Small intestine (tissue), 7 donors: ENCODE measurements around the gene AMBRA1. TPM values are rescaled to one million over a fixed set of nuclear protein-coding genes. Genes with fewer than 3 reads are reported as not detected.

ENCODE experiments used
- DNase-seq, 2 donors: peaks; one replicate each; pipeline versions ENCODE4 v3.0.0 to v3.0.0-alpha.2; 2013
- FAIRE-seq: peaks from 2 replicates; lab custom pipeline; 2012; peaks lifted over from hg19 to GRCh38; lab: Jason Lieb, UNC
- H3K27ac ChIP-seq, 3 donors: one replicate each; pipeline ENCODE4 v1.5.1; 2013; ENCODE audit warnings: low read length in 2 of 3, mild to moderate bottlenecking in 2 of 3, control low read depth in 1 of 3, inconsistent platforms in 1 of 3, low read depth in 1 of 3, moderate library complexity in 1 of 3
- H3K27me3 ChIP-seq, 3 donors: one replicate each; pipeline ENCODE4 v1.6.1; 2013; ENCODE audit warnings: low read length in 3 of 3, inconsistent platforms in 1 of 3; ENCODE audit not compliant: control insufficient read depth in 3 of 3, insufficient read depth in 3 of 3
- H3K36me3 ChIP-seq, 3 donors: one replicate each; pipeline ENCODE4 v1.6.1; 2013; ENCODE audit warnings: low read length in 3 of 3, inconsistent platforms in 1 of 3, low read depth in 1 of 3, mild to moderate bottlenecking in 1 of 3, moderate library complexity in 1 of 3; ENCODE audit not compliant: control insufficient read depth in 3 of 3, insufficient read depth in 2 of 3
- H3K4me1 ChIP-seq, 3 donors: one replicate each; pipeline ENCODE4 v1.6.1; 2013; ENCODE audit warnings: low read length in 2 of 3, inconsistent platforms in 1 of 3, low read depth in 1 of 3, mild to moderate bottlenecking in 1 of 3, moderate library complexity in 1 of 3; ENCODE audit not compliant: control insufficient read depth in 3 of 3, insufficient read depth in 2 of 3
- H3K4me3 ChIP-seq, 3 donors: one replicate each; pipeline ENCODE4 v1.5.1; 2013; ENCODE audit warnings: low read length in 3 of 3, control low read depth in 1 of 3, inconsistent platforms in 1 of 3, low read depth in 1 of 3, mild to moderate bottlenecking in 1 of 3, moderate library complexity in 1 of 3
- H3K9me3 ChIP-seq, 2 donors: one replicate each; pipeline ENCODE4 v1.6.1; 2013; ENCODE audit warnings: low read depth in 1 of 2, low read length in 1 of 2; ENCODE audit not compliant: control insufficient read depth in 2 of 2, insufficient read depth in 1 of 2
- WGBS, 3 donors: extraction: QIAGEN DNeasy Blood & Tissue Kit; methylation state at CpG; one replicate each; pipeline ENCODE4 v1.1.7; 2013; 5-methylcytosine and 5-hydroxymethylcytosine counted together
- polyA plus RNA-seq, 4 donors: library from polyadenylated mRNA; stranded (reverse) in 3 of 4; unstranded in 1 of 4; fragments of 200-250 nt in 3 of 4; fragments of 120-200 nt in 1 of 4; gene quantifications; one replicate each; pipeline versions ENCODE4 v1.2.1 to v1.2.3, GENCODE V29; 2013
- donor health status: healthy with polysubstance abuse.
- donor health status: control.
- donor health status: control.
- donor health status: Bipolar disorder and iron deficiency.
- donor health status: healthy.

AMBRA1 gene
- polyA plus RNA-seq, 4 donors, result 7.8 to 22.2 (median 12.6) TPM

DNA sequence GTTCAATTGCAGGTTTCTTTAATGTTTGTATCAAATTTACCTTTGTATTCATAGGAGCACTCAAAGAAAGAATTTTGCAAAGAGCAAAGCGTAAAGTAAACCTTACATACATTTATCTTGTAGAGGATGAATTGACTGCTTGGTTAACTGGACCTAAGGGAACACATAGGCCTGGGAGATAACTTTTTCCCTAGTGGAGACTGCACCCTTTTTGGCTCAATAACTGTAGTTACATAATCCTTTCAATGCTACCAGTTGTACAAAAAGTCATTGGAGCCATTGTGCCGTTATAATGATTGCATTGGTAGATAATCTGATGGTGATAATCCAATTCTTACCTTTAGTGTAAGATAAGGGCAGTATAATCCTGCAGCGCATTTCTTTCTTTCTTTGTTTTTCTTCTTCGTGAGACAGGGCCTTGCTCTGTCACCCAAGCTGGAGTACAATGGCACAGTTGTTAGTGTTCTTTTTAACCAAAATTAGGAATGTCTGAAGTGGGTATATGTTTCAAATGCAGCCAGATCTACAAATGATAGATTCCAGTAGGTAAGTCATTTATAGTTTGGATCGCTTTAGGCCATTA is 41.8 kb upstream of the AMBRA1 start:
- 78 to 88% (median 84%) methylated on average over 5 of the region's 5 CpGs for WGBS, 3 donors
- Histone ChIP-seq H3K4me3 (no peak overlapping the region), H3K27ac (no peak overlapping the region), H3K27me3 (no peaks in the 10 kb centered on the region), H3K36me3 (peaks cover 1 to 33% (median 5%) of the 10 kb centered on the region in 3 donors), H3K9me3 (no peaks in the 10 kb centered on the region), H3K4me1 (peaks cover 0 to 16% (median 3%) of the 10 kb centered on the region in 3 donors)
- FAIRE-seq (no peak), DNase-seq (no peak)

DNA sequence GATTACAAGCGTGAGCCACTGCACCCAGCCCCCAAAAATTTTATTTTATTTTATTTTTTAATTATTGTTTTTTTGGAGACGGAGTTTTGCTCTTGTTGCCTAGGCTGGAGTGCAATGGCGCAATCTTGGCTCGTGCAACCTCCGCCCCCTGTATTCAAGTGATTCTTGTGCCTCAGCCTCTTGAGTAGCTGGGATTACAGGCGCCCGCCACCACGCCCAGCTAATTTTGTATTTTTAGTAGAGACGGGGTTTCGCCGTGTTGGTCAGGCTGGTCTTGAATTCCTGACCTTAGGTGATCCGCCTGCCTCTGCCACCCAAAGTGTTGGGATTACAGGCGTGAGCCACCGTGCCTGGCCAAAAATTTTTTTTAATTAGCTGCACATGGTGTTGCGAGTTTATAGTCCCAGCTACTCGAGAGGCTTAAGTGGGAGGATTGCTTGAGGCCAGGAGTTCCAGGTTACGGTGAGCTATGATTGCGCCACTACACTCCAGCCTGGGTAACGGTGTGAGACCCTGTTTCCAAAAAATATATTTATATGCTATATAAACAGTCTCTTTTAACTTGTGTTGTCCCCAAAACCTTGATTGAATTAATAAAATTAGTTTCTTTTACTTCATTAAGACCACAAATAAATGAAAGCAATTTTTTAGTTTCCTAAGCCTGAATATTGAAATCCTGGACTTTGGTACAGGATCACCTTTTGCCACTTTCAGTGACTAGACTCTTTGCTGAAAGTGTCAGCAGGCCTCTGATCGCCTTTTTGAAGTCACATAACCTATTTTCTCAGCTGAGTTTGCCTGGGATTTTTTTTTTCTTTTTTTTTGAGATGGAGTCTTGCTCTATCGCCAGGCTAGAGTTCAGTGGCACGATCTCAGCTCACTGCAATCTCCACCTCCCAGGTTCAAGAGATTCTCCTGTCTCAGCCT is 39.7 kb upstream of the AMBRA1 start:
- Histone ChIP-seq H3K27ac (peak overlapping the region in 1 of 3 donors; percentile 25), H3K9me3 (no peaks in the 10 kb centered on the region), H3K4me3 (no peak overlapping the region), H3K27me3 (no peaks in the 10 kb centered on the region), H3K36me3 (peaks cover 1 to 43% (median 5%) of the 10 kb centered on the region in 3 donors), H3K4me1 (peaks cover 0 to 2% (median 0%) of the 10 kb centered on the region in 3 donors)
- DNase-seq (peak in 1 of 2 donors; percentile 35), FAIRE-seq (no peak)
- WGBS, 3 donors, result 94 to 95% (median 94%) methylated on average over 22 of the region's 22 CpGs

DNA sequence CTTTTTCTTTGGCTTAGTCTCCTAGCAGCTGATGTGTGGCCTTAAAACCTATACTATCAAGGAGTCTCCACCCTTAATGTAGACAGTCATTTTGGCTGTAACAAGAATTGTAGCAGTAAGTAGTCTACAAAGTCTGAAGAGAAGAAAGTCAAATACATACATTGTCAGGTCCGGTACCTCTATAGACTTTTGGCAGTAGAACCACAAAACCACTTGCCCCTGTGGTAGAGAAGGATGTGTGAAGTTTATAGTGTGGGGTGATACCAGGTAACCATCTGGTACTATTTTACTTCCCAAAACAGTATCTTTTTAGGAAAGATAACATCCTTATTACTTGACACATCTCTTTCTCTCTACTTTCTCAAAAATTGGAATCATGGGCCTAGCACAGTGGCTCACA is 38.7 kb upstream of the AMBRA1 start:
- no peak for FAIRE-seq
- Histone ChIP-seq H3K9me3 (no peaks in the 10 kb centered on the region), H3K36me3 (peaks cover 1 to 46% (median 5%) of the 10 kb centered on the region in 3 donors), H3K4me1 (peaks cover 0 to 2% (median 0%) of the 10 kb centered on the region in 3 donors), H3K4me3 (no peak overlapping the region), H3K27ac (no peak overlapping the region), H3K27me3 (no peaks in the 10 kb centered on the region)
- DNase-seq, result no peak
- WGBS, 3 donors, result 87 to 96% (median 88%) methylated on average over 1 of the region's 1 CpG

DNA sequence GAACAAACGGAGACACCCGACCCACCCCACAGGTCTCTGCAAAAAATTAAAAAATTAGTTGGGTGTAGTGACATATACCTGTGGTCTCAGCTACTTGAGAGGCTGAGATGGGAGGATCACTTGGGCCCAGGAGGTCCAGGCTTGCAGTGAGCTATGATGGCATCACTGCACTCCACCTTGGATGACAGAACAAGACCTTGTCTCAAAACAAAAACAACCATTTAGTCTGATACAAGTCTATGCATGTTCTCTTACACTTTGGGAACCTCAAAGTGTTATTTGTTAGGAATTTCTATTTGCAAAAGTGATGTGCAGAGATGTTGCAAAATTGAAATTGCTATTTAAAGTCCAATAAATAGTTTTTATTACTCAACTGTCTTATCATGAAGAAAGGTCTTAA is 37.9 kb upstream of the AMBRA1 start:
- WGBS, 3 donors, result 91 to 94% (median 92%) methylated on average over 2 of the region's 2 CpGs
- no peak overlapping the region for H3K27ac ChIP-seq
- FAIRE-seq (no peak), DNase-seq (no peak)
- no peaks in the 10 kb centered on the region for H3K27me3 ChIP-seq
- H3K4me1 ChIP-seq, result peaks cover 0 to 2% (median 0%) of the 10 kb centered on the region in 3 donors
- H3K4me3 ChIP-seq, result no peak overlapping the region
- H3K36me3 ChIP-seq, result peaks cover 1 to 51% (median 5%) of the 10 kb centered on the region in 3 donors
- no peaks in the 10 kb centered on the region for H3K9me3 ChIP-seq

DNA sequence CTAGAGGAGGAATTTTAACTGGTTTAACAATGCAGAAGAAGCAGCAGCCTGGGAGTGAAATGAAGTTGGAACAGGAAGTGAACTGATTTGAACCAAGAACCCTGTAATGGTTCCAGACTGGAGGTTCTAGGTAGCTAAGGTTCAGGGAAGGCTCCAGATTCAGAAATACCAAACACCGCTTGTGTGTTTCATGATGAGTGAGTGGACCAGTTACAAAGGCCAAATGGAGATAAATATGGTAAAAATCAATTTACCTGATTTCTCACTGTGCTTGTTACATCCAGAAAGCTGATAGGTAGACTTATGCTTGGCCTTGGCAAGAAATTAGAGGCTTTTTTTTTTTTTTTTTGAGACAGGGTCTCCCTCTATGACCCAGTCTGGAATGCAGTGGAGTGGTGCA is 36.4 kb upstream of the AMBRA1 start:
- H3K27me3 ChIP-seq, result no peaks in the 10 kb centered on the region
- 94 to 100% (median 97%) methylated on average over 1 of the region's 1 CpG for WGBS, 3 donors
- H3K9me3 ChIP-seq, result no peaks in the 10 kb centered on the region
- no peak overlapping the region for H3K4me3 ChIP-seq
- H3K36me3 ChIP-seq, result peaks cover 5 to 54% (median 5%) of the 10 kb centered on the region in 3 donors
- DNase-seq (no peak), FAIRE-seq (no peak)
- no peak overlapping the region for H3K27ac ChIP-seq
- peaks cover 0 to 2% (median 0%) of the 10 kb centered on the region in 3 donors for H3K4me1 ChIP-seq

DNA sequence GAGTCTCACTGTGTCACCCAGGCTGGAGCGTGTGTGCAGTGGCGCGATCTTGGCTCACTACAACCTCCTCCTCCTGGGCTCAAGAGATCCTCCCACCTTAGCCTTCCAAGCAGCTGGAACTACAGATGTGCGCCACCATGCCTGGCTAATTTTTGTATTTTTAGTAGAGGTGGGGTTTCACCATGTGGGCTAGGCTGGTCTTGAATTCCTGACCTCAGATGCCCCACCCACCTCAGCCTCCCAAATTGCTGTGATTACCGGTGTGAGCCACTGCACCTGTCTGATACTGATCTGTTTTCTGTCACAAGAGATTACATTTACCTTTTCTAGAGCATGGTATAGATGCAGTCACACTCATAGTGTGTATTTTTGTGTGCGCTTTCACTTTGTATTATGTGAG is 35.1 kb upstream of the AMBRA1 start:
- 88 to 89% (median 88%) methylated on average over 6 of the region's 6 CpGs for WGBS, 3 donors
- DNase-seq (no peak), FAIRE-seq (no peak)
- no peaks in the 10 kb centered on the region for H3K9me3 ChIP-seq
- no peak overlapping the region for H3K27ac ChIP-seq
- H3K36me3 ChIP-seq, result peaks cover 5 to 51% (median 6%) of the 10 kb centered on the region in 3 donors
- H3K4me1 ChIP-seq, result peaks cover 0 to 2% (median 0%) of the 10 kb centered on the region in 3 donors
- H3K27me3 ChIP-seq, result no peaks in the 10 kb centered on the region
- H3K4me3 ChIP-seq, result no peak overlapping the region

DNA sequence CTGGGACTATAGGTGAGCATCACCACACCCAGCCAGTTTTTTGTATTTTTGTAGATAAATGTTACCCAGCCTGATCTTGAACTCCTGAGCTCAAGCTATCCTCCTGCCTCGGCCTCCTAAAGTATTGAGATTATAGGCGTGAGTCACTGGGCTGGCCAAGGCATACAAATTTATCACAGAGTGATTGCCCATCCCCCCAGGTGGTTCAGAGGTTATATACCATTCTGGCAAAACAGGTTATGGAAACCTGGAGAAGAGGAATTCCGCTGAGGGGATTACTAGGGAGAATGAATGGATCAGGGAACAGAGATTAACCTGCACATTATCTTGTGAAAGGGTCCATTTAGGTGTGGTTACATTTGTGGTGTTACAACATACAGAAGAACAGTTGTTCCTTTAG is 31.6 kb upstream of the AMBRA1 start:
- peak; percentile 30 to 60 for DNase-seq
- Histone ChIP-seq H3K27me3 (no peaks in the 10 kb centered on the region), H3K4me1 (no peaks in the 10 kb centered on the region), H3K27ac (no peak overlapping the region), H3K9me3 (no peaks in the 10 kb centered on the region), H3K36me3 (peaks cover 2 to 55% (median 8%) of the 10 kb centered on the region in 3 donors), H3K4me3 (no peak overlapping the region)
- FAIRE-seq, result no peak
- 28 to 74% (median 52%) methylated on average over 3 of the region's 3 CpGs for WGBS, 3 donors

DNA sequence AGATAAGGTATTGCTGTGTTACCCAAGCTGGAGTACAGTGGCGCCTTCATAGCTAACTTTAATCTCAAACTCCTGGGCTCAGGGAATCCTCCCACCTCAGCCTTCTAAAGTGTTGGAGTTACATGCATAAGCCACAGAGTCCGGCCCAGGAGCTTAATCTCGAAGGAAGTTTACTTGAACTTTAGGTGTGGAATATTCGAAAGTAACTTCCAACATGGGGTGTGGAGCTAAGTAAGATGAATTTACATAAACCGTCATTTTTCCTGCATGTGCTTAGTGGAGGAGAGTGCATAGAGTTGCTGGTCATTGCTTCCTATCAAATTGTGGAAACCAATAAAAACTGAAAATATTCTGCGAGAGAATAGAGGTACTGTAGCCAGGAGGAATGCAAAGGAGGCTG is 25.0 kb upstream of the AMBRA1 start:
- peaks cover 3 to 19% (median 4%) of the 10 kb centered on the region in 3 donors for H3K4me1 ChIP-seq
- H3K36me3 ChIP-seq, result peaks cover 2 to 22% (median 3%) of the 10 kb centered on the region in 3 donors
- H3K4me3 ChIP-seq, result peak overlapping the region in 2 of 3 donors; percentile 21 to 37
- peak overlapping the region in 1 of 3 donors; percentile 95 for H3K27ac ChIP-seq
- WGBS, 3 donors, result 21 to 58% (median 42%) methylated on average over 6 of the region's 6 CpGs
- no peaks in the 10 kb centered on the region for H3K27me3 ChIP-seq
- FAIRE-seq, result no peak
- peak; percentile 25 to 38 for DNase-seq
- H3K9me3 ChIP-seq, result no peaks in the 10 kb centered on the region
